ENCODE results near the gene NDUFAF7.

NDUFAF7 gene

GRCh38 chr2:37250869-37251740, 19.6 kb downstream of the NDUFAF7 start (continued):
- TF ChIP-seq ZNF140 (tag by site-specific recombination; IDR thresholded peaks at IDR 0.05) (no peak), GLI2 (tag by site-specific recombination; IDR thresholded peaks at IDR 0.05; ENCODE audit: borderline replicate concordance, low read depth) (peak; percentile 62; the same call in 1 of the 2 replicates), ZNF660 (tag by site-specific recombination; IDR thresholded peaks at IDR 0.05) (no peak), BCL11B (tag by site-specific recombination; IDR thresholded peaks at IDR 0.05; ENCODE audit: low read depth) (no peak), SP3 (tag by site-specific recombination; IDR thresholded peaks at IDR 0.05) (no peak), ZNF585B (tag by site-specific recombination; IDR thresholded peaks at IDR 0.05) (no peak), ZNF223 (tag by site-specific recombination; IDR thresholded peaks at IDR 0.05) (no peak), ZFP37 (tag by site-specific recombination; IDR thresholded peaks at IDR 0.05) (no peak), ZNF404 (tag by site-specific recombination; IDR thresholded peaks at IDR 0.05) (no peak), ZNF423 (tag by site-specific recombination; IDR thresholded peaks at IDR 0.05) (no peak), OSR2 (tag by site-specific recombination; IDR thresholded peaks at IDR 0.05) (0 out of 2 replicates have a peak, but pooled peaks have one; percentile 44), ZSCAN4 (tag by site-specific recombination; IDR thresholded peaks at IDR 0.05) (no peak), ZNF600 (tag by site-specific recombination; IDR thresholded peaks at IDR 0.05) (no peak), YY2 (tag by site-specific recombination; IDR thresholded peaks at IDR 0.05) (no peak), ZNF670 (tag by site-specific recombination; IDR thresholded peaks at IDR 0.05; ENCODE audit: low read depth) (no peak), ZNF488 (tag by site-specific recombination; IDR thresholded peaks at IDR 0.05) (no peak), ZNF76 (tag by site-specific recombination; IDR thresholded peaks at IDR 0.05; ENCODE audit: borderline replicate concordance, low read depth) (no peak), ZNF24 (tag by site-specific recombination; IDR thresholded peaks at IDR 0.05) (no peak), ZNF280C (tag by site-specific recombination; IDR thresholded peaks at IDR 0.05) (no peak), KLF16 (tag by site-specific recombination; IDR thresholded peaks at IDR 0.05) (no peak), ZNF324 (tag by site-specific recombination; IDR thresholded peaks at IDR 0.05) (no peak), BCL11A (tag by site-specific recombination; IDR thresholded peaks at IDR 0.05; ENCODE audit: low read depth) (0 out of 2 replicates have a peak, but pooled peaks have one; percentile 60), KLF7 (tag by site-specific recombination; IDR thresholded peaks at IDR 0.05; ENCODE audit: borderline replicate concordance) (no peak), PRDM2 (tag by site-specific recombination; IDR thresholded peaks at IDR 0.05; ENCODE audit: borderline replicate concordance) (no peak), ZNF843 (tag by site-specific recombination; IDR thresholded peaks at IDR 0.05) (peak; percentile 69)

All from HEK293 (cell line).